ENCODE results near the gene WSB1.
A peak's percentile ranks its signal among the peaks of the same experiment; 100 is the strongest.

WSB1 gene

GRCh38 chr17:27289856-27290255 lies 4.1 kb upstream of the WSB1 start:
- no peak for ATAC-seq
- no peaks in the 10 kb centered on the region for H3K36me3 Mint-ChIP-seq (ENCODE audit: low read depth)
- H3K4me1 Mint-ChIP-seq = peaks cover 13% of the 10 kb centered on the region
- DNase-seq = no peak
- H3K9me3 Mint-ChIP-seq = no peaks in the 10 kb centered on the region
- no peak overlapping the region for H3K27ac Mint-ChIP-seq
- no peaks in the 10 kb centered on the region for H3K27me3 Mint-ChIP-seq
- H3K4me3 Mint-ChIP-seq = no peak overlapping the region

DNA sequence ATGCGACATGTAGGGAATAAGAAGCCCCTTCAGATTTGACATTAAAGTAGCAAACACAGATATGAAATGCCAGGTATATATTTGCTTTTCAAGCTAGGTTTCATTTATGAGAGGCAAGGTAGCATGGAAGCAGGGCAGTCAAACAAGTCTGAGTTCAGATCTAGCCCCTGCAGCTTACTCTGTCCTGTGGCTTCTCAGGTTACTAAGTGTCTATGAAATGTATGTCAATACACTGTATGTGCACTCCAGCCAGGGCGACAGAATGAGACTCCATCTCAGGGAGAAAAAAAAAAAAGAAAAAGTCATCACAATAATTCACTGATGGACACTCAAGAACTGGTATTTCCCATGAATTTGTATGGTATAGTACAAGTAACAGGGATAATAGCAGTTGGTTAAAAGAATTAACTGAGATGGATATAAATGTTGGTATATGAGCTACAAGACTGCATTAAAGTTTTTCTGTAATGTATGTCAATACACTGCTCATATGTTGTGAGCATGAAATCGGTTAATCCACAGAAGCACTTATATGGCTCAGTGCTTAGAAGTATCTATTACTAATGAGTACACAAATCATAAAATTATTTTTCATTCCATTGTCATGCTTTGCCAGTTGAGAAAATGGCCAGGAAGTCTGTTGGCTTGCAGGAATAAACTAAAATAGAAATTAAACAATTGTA lies 2.9 kb upstream of the WSB1 start:
- Mint-ChIP-seq H3K4me1 (peaks cover 21% of the 10 kb centered on the region), H3K27ac (no peak overlapping the region), H3K4me3 (no peak overlapping the region), H3K36me3 (ENCODE audit: low read depth) (peaks cover 2% of the 10 kb centered on the region), H3K9me3 (no peaks in the 10 kb centered on the region), H3K27me3 (no peaks in the 10 kb centered on the region)
- DNase-seq (no peak), ATAC-seq (no peak)

GRCh38 chr17:27293359-27293897 lies 486 bp upstream of the WSB1 start:
- peak; percentile 23 for DNase-seq
- no peaks in the 10 kb centered on the region for H3K27me3 Mint-ChIP-seq
- peaks cover 42% of the 10 kb centered on the region for H3K4me1 Mint-ChIP-seq
- H3K9me3 Mint-ChIP-seq = no peaks in the 10 kb centered on the region
- H3K27ac Mint-ChIP-seq = peak overlapping the region; percentile 98
- no peak for ATAC-seq
- H3K36me3 Mint-ChIP-seq (ENCODE audit: low read depth) = peaks cover 2% of the 10 kb centered on the region
- H3K4me3 Mint-ChIP-seq = peak overlapping the region; percentile 97

- ATAC-seq (peak; percentile 46), DNase-seq (peak; percentile 20)
- no peaks in the 10 kb centered on the region for H3K9me3 Mint-ChIP-seq
- peaks cover 2% of the 10 kb centered on the region for H3K36me3 Mint-ChIP-seq (ENCODE audit: low read depth)
- H3K27me3 Mint-ChIP-seq = no peaks in the 10 kb centered on the region
- H3K4me3 Mint-ChIP-seq = peak overlapping the region; percentile 97
- peaks cover 56% of the 10 kb centered on the region for H3K4me1 Mint-ChIP-seq
- peak overlapping the region; percentile 98 for H3K27ac Mint-ChIP-seq
Observed at GRCh38 chr17:27294689-27295630, 1.0 kb downstream of the WSB1 start.

DNA sequence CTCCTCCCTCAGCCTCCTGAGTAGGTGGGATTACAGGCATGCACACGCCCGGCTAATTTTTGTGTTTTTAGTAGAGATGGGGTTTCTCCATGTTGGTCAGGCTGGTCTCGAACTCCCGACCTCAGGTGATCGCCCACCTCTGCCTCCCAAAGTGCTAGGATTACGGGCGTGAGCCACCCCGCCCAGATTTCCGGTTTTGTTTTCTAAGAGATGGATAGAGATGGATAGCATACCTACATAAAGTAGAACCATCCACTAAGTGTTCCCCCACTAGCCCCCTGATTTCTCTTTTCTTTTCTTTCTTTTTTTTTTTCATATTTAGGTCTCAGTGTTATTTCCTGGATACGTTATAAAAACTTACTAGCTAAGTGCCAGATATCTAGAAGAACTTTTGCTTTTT lies 2.0 kb downstream of the WSB1 start:
- H3K27me3 Mint-ChIP-seq = no peaks in the 10 kb centered on the region
- H3K27ac Mint-ChIP-seq = peak overlapping the region; percentile 98
- H3K4me1 Mint-ChIP-seq = peaks cover 58% of the 10 kb centered on the region
- ATAC-seq = no peak
- peak overlapping the region; percentile 97 for H3K4me3 Mint-ChIP-seq
- H3K9me3 Mint-ChIP-seq = no peaks in the 10 kb centered on the region
- peak; percentile 8 for DNase-seq
- peaks cover 2% of the 10 kb centered on the region for H3K36me3 Mint-ChIP-seq (ENCODE audit: low read depth)

DNA sequence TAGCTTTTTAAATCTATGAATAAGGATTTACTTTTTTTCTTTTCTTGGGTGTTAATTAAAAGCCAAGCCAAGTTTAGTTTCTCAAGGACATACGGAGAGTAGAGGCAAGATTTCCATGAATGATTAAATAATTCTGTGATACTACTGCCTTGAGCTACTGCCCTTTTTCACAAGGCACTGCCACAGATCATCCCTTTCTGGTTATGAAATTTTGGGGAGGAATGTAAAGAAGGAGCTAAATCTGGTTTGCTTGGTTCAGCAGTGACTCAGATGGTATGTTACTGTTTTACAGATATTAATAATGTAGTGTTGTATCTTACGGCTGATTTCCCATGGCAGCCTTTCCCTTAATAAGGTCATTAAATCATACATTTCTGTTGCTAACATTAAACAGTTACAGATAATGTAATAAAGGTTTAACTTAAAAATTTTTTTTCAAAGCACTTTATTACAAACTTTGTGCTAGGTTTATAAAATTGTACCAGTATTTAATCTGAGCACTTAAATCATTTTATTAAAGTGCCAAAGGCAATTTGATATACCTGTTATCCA lies 2.6 kb downstream of the WSB1 start:
- Mint-ChIP-seq H3K9me3 (no peaks in the 10 kb centered on the region), H3K36me3 (ENCODE audit: low read depth) (peaks cover 2% of the 10 kb centered on the region), H3K27ac (peak overlapping the region; percentile 98), H3K4me3 (peak overlapping the region; percentile 97), H3K27me3 (no peaks in the 10 kb centered on the region), H3K4me1 (peaks cover 63% of the 10 kb centered on the region)
- DNase-seq = no peak
- ATAC-seq = no peak

GRCh38 chr17:27299384-27300049 lies 5.6 kb downstream of the WSB1 start:
- Mint-ChIP-seq H3K27me3 (no peaks in the 10 kb centered on the region), H3K4me3 (no peak overlapping the region), H3K9me3 (no peaks in the 10 kb centered on the region), H3K36me3 (ENCODE audit: low read depth) (peaks cover 10% of the 10 kb centered on the region), H3K27ac (no peak overlapping the region), H3K4me1 (peaks cover 57% of the 10 kb centered on the region)
- ATAC-seq = peak; percentile 42
- no peak for DNase-seq

DNA sequence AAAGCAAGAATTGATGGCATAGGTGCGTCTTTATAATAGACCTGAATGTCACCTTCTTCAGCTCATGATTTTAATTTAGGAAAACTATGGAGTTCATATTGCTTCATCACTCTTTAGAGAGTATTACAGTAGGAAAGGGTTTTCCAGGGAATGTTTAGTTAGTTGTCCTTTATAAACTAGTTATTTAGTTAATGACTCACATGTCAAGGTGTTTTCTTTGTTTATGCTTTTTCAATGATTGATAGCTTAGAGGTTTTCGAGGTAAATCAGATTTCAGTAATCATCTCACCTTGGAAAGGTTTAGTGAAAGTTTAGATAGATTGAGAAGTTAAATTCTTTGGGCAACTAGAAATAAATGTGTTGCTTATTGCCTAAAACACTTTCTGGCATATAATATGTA lies 9.8 kb downstream of the WSB1 start:
- ATAC-seq (no peak), DNase-seq (no peak)
- H3K36me3 Mint-ChIP-seq (ENCODE audit: low read depth) = peaks cover 26% of the 10 kb centered on the region
- H3K27me3 Mint-ChIP-seq = no peaks in the 10 kb centered on the region
- peaks cover 23% of the 10 kb centered on the region for H3K4me1 Mint-ChIP-seq
- no peak overlapping the region for H3K27ac Mint-ChIP-seq
- H3K4me3 Mint-ChIP-seq = no peak overlapping the region
- H3K9me3 Mint-ChIP-seq = no peaks in the 10 kb centered on the region

DNA sequence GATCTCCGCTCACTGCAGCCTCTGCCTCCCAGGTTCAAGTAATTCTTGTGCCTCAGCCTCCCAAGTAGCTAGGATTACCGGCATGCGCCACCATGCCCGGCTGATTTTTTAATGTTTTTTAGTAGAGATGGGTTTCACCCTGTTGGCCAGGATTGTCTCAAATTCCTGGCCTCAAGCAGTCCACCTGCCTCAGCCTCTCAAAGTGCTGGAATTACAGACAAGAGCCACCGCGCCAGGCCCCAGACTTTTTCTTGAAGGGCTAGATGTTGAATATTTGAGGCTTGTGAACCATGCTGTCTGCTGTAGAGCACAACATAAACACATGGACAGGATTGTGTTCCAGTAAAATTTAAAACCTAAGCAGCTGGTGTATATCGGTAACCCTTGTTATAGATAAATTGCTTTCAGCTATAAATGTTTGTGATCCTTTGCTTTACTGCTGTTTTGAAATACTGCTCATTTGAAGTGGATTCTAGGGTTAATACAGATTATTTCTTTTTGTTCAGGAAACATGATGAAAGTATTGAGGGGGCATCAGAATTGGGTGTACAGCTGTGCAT lies 12.4 kb downstream of the WSB1 start:
- H3K4me3 Mint-ChIP-seq = no peak overlapping the region
- ATAC-seq (no peak), DNase-seq (no peak)
- H3K4me1 Mint-ChIP-seq = peaks cover 3% of the 10 kb centered on the region
- H3K27me3 Mint-ChIP-seq = no peaks in the 10 kb centered on the region
- no peak overlapping the region for H3K27ac Mint-ChIP-seq
- peaks cover 42% of the 10 kb centered on the region for H3K36me3 Mint-ChIP-seq (ENCODE audit: low read depth)
- no peaks in the 10 kb centered on the region for H3K9me3 Mint-ChIP-seq

DNA sequence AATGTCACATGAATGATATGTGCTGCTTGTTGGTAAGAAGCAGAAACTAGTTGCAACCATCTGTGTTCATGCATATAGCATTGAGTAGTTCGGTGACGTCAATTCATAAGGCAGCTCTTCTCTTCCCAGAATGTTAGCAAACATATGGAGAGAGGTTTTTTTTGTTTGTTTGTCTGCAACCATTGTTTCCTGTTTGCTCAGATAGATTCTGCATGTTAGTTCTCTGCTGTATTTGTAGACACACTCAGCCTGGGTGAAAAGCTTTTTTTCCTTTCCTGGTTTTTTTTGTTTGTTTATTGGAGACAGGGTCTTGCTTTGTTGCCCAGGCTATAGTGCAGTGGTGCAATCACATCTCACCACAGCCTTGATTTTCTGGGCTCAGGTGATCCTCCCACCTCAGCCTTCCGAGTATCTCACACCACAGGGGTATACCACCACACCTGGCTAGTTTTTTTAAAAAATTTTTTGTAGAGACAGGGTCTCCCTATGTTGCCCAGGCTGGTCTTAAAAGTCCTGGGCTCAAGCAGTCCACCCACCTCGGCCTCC lies 16.7 kb downstream of the WSB1 start:
- no peak for ATAC-seq
- DNase-seq = no peak
- peaks cover 61% of the 10 kb centered on the region for H3K36me3 Mint-ChIP-seq (ENCODE audit: low read depth)
- H3K4me1 Mint-ChIP-seq = no peaks in the 10 kb centered on the region
- H3K4me3 Mint-ChIP-seq = no peak overlapping the region
- no peaks in the 10 kb centered on the region for H3K27me3 Mint-ChIP-seq
- no peak overlapping the region for H3K27ac Mint-ChIP-seq
- H3K9me3 Mint-ChIP-seq = no peaks in the 10 kb centered on the region

GRCh38 chr17:27313301-27313700 lies 19.4 kb downstream of the WSB1 start:
- Mint-ChIP-seq H3K4me1 (no peaks in the 10 kb centered on the region), H3K27me3 (no peaks in the 10 kb centered on the region), H3K36me3 (ENCODE audit: low read depth) (peaks cover 61% of the 10 kb centered on the region), H3K27ac (no peak overlapping the region), H3K4me3 (no peak overlapping the region), H3K9me3 (no peaks in the 10 kb centered on the region)
- DNase-seq (no peak), ATAC-seq (no peak)

- Mint-ChIP-seq H3K27me3 (no peaks in the 10 kb centered on the region), H3K4me1 (no peaks in the 10 kb centered on the region), H3K4me3 (no peak overlapping the region), H3K27ac (no peak overlapping the region), H3K9me3 (no peaks in the 10 kb centered on the region), H3K36me3 (ENCODE audit: low read depth) (peaks cover 54% of the 10 kb centered on the region)
- no peak for ATAC-seq
- no peak for DNase-seq
Observed at GRCh38 chr17:27315322-27315721, 21.4 kb downstream of the WSB1 start.

- Mint-ChIP-seq H3K27ac (no peak overlapping the region), H3K36me3 (ENCODE audit: low read depth) (peaks cover 48% of the 10 kb centered on the region), H3K4me3 (no peak overlapping the region), H3K27me3 (no peaks in the 10 kb centered on the region), H3K4me1 (no peaks in the 10 kb centered on the region), H3K9me3 (no peaks in the 10 kb centered on the region)
- ATAC-seq (no peak), DNase-seq (no peak)
Observed at GRCh38 chr17:27315796-27316465, 22.0 kb downstream of the WSB1 start.
